HEK293 (cell line): Measurements from ENCODE around the gene CNTNAP5.

Source experiments
- CTCF ChIP-seq: fragments of 450-650 bp; formaldehyde crosslinking; IDR thresholded peaks from 2 replicates; pipeline ENCODE4 v1.5.1; 2016; ENCODE audit warnings: missing biosample characterization, missing genetic modification characterization
- KLF16 ChIP-seq: fragments of 450-650 bp; formaldehyde crosslinking; IDR thresholded peaks from 2 replicates; pipeline ENCODE4 v1.5.1; 2017; ENCODE audit warnings: missing biosample characterization, missing genetic modification characterization
- ZNF394 ChIP-seq: fragments of 450-650 bp; formaldehyde crosslinking; IDR thresholded peaks from 2 replicates; pipeline ENCODE4 v1.5.1; 2016; ENCODE audit warnings: missing biosample characterization, missing genetic modification characterization, mild to moderate bottlenecking, moderate library complexity, borderline replicate concordance
- ZNF530 ChIP-seq: fragments of 450-650 bp; formaldehyde crosslinking; IDR thresholded peaks from 2 replicates; pipeline ENCODE4 v1.5.1; 2016; ENCODE audit warnings: low read depth, missing biosample characterization, missing genetic modification characterization
- ZNF768 ChIP-seq: fragments of 450-650 bp; formaldehyde crosslinking; IDR thresholded peaks from 2 replicates; pipeline ENCODE4 v1.5.1; 2018; ENCODE audit warnings: missing biosample characterization, mild to moderate bottlenecking, missing genetic modification characterization

- TF ChIP-seq ZNF394 (tag by site-specific recombination) (no peak), ZNF768 (tag by site-specific recombination) (no peak), CTCF (tag by site-specific recombination) (no peak), KLF16 (no peak), ZNF530 (tag by site-specific recombination) (no peak)
These were observed 310.0 kb downstream of the CNTNAP5 start for GRCh38 chr2:124335058-124335457.
